HG03025 (cell line): ENCODE data around the gene MCC.

ENCODE experiments used
- ATAC-seq: cut with Tn5 transposase; IDR thresholded peaks from one replicate; pipeline ENCODE4 v1.9.1; 2021; ENCODE audit warnings: mild to moderate bottlenecking, moderate library complexity; ENCODE audit not compliant: unreplicated experiment, low FRiP score

Gene MCC

GRCh38 chr5:112975721-112976431, 512.4 kb downstream of the MCC start:
- peak; percentile 15 for ATAC-seq

DNA sequence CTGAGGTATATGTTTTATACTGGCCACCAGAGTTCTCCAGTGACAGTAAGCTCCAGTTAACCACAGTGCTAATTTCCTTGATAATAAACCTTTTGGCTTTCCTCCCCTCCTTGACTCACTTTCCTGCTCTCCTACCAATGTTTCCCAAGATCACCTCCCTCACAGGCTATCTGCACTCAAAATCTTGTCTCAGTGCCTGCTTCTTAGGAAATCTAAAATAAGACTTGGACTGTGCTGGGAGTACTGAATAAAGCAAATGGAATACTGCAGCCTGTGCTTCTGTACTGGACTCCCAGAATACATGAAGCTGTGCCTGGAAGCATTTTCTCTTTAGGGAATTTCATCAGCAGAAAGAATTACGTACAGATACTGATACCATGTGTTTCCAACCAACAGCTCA, 513.4 kb downstream of the MCC start:
- no peak for ATAC-seq

GRCh38 chr5:112973904-112974303, 514.3 kb downstream of the MCC start:
- no peak for ATAC-seq

GRCh38 chr5:112973036-112973435, 515.2 kb downstream of the MCC start:
- ATAC-seq: no peak
